Left ventricle myocardium inferior (tissue), 1 donor: ENCODE measurements around the gene DCLK2. TPM values are rescaled to one million over a fixed set of nuclear protein-coding genes. Genes with fewer than 3 reads are reported as not detected.

ENCODE experiments used
- DNase-seq: peaks from one replicate; pipeline ENCODE4 v3.0.0-alpha.2; 2020
- H3K27ac ChIP-seq: fragments of 200-600 bp; replicated peaks from 2 replicates; pipeline ENCODE4 v1.8.0; 2021
- H3K27me3 ChIP-seq: fragments of 200-600 bp; 2 replicates; pipeline ENCODE4 v1.8.0; 2021; ENCODE audit warnings: low read depth
- H3K36me3 ChIP-seq: fragments of 200-600 bp; 2 replicates; pipeline ENCODE4 v1.8.0; 2021
- H3K4me1 ChIP-seq: fragments of 200-600 bp; 2 replicates; pipeline ENCODE4 v1.8.0; 2021
- H3K4me3 ChIP-seq: fragments of 200-600 bp; 2 replicates; pipeline ENCODE4 v1.8.0; 2021; ENCODE audit warnings: mild to moderate bottlenecking, moderate library complexity
- H3K9me3 ChIP-seq: fragments of 200-600 bp; replicated peaks from 2 replicates; pipeline ENCODE4 v1.8.0; 2021
- intact Hi-C: fragments of 100-400 bp; cut with micrococcal nuclease; formaldehyde crosslinking; loops from one replicate; pipeline ENCODE4 v1.11.0; 2022
- total RNA-seq: library from RNA; stranded (reverse); fragmentation: NEBNext Ultra II Directional; extraction: Animal tissue kit (Norgen Biotek cat#: 25700); gene quantifications from one replicate; pipeline ENCODE4 v1.2.1, GENCODE V29; 2021
- TF ChIP-seq, protein P1 (sequence below): fragments of 200-600 bp; IDR thresholded peaks from 2 replicates; pipeline ENCODE4 v1.8.0; 2021; ENCODE audit warnings: antibody characterized with exemption, mild to moderate bottlenecking, borderline replicate concordance
- donor health status: DM: no; HTN: yes; CAD: no; lungs with severe emphysema.

Gene DCLK2
- total RNA-seq, 1 donor from 2014 or later = 21.9 TPM

- H3K36me3 ChIP-seq = no peaks in the 10 kb centered on the region
- peaks cover 21% of the 10 kb centered on the region for H3K4me1 ChIP-seq
- intact Hi-C loops = no loop called here
- TF ChIP-seq, protein P1, sequence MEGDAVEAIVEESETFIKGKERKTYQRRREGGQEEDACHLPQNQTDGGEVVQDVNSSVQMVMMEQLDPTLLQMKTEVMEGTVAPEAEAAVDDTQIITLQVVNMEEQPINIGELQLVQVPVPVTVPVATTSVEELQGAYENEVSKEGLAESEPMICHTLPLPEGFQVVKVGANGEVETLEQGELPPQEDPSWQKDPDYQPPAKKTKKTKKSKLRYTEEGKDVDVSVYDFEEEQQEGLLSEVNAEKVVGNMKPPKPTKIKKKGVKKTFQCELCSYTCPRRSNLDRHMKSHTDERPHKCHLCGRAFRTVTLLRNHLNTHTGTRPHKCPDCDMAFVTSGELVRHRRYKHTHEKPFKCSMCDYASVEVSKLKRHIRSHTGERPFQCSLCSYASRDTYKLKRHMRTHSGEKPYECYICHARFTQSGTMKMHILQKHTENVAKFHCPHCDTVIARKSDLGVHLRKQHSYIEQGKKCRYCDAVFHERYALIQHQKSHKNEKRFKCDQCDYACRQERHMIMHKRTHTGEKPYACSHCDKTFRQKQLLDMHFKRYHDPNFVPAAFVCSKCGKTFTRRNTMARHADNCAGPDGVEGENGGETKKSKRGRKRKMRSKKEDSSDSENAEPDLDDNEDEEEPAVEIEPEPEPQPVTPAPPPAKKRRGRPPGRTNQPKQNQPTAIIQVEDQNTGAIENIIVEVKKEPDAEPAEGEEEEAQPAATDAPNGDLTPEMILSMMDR = no peak
- no peak for DNase-seq
- no peaks in the 10 kb centered on the region for H3K9me3 ChIP-seq
- no peak overlapping the region for H3K4me3 ChIP-seq
- no peaks in the 10 kb centered on the region for H3K27me3 ChIP-seq
- peak overlapping the region; percentile 62 for H3K27ac ChIP-seq
Measured at GRCh38 chr4:150167054-150167453, 88.8 kb downstream of the DCLK2 start.

GRCh38 chr4:150173432-150173861, 95.2 kb downstream of the DCLK2 start:
- H3K9me3 ChIP-seq = no peaks in the 10 kb centered on the region
- TF ChIP-seq, protein P1 = no peak

DNA sequence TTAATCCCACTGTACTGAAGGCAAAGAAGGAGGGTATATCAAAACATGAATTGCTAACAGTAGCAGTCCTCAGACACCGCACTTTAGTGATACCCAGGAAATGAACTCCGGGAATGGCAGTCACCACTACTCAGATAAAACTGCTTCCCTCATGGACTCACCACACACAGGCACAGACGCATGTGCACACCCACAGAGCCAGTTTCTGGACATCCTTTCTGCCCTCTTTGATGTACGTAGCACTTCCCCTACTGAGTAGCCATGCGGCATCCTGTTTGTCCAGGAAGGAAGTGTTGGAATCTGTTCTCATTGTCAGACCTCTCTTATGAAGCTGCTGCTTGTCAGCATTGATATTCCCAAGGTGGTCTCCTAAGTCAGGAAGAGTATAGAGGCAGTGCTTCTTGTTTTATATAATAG, 95.7 kb downstream of the DCLK2 start:
- intact Hi-C loops = no loop called here
- Histone ChIP-seq H3K9me3 (no peaks in the 10 kb centered on the region), H3K27me3 (no peaks in the 10 kb centered on the region), H3K27ac (peak overlapping the region; percentile 74), H3K4me3 (peak overlapping the region; percentile 14), H3K4me1 (peaks cover 54% of the 10 kb centered on the region), H3K36me3 (no peaks in the 10 kb centered on the region)
- TF ChIP-seq, protein P1 = no peak
- DNase-seq = no peak

More at GRCh38 chr4:150173432-150173861, 95.2 kb downstream of the DCLK2 start:
- Histone ChIP-seq H3K27ac (peak overlapping the region; percentile 74), H3K36me3 (no peaks in the 10 kb centered on the region), H3K4me3 (no peak overlapping the region), H3K4me1 (peaks cover 52% of the 10 kb centered on the region), H3K27me3 (no peaks in the 10 kb centered on the region)
- intact Hi-C loops = no loop called here
- DNase-seq = no peak

- H3K4me1 ChIP-seq = peaks cover 62% of the 10 kb centered on the region
- intact Hi-C loops = no loop called here
Measured at GRCh38 chr4:150176547-150176946, 98.3 kb downstream of the DCLK2 start.

GRCh38 chr4:150178161-150178560, 99.9 kb downstream of the DCLK2 start:
- TF ChIP-seq, protein P1 = no peak
- H3K36me3 ChIP-seq = no peaks in the 10 kb centered on the region
- no peak overlapping the region for H3K4me3 ChIP-seq
- H3K27me3 ChIP-seq = no peaks in the 10 kb centered on the region
- DNase-seq = no peak
- H3K27ac ChIP-seq = peak overlapping the region; percentile 4
- intact Hi-C loops = no loop called here
- H3K4me1 ChIP-seq = peaks cover 76% of the 10 kb centered on the region
- no peaks in the 10 kb centered on the region for H3K9me3 ChIP-seq

More at GRCh38 chr4:150176547-150176946, 98.3 kb downstream of the DCLK2 start:
- Histone ChIP-seq H3K36me3 (no peaks in the 10 kb centered on the region), H3K27ac (peak overlapping the region; percentile 62), H3K27me3 (no peaks in the 10 kb centered on the region), H3K4me3 (no peak overlapping the region), H3K9me3 (no peaks in the 10 kb centered on the region)
- TF ChIP-seq, protein P1 = no peak
- DNase-seq = peak; percentile 31
